ENCODE data around the gene GALNT4.
A peak's percentile ranks its signal among the peaks of the same experiment; 100 is the strongest.

GRCh38 chr12:89528434-89528833 lies 3.8 kb upstream of the GALNT4 start:
- no peak for TF ChIP-seq POLR2AphosphoS5 (IDR thresholded peaks at IDR 0.05; ENCODE audit: low read depth, low read length)
- TF ChIP-seq POLR2A (IDR thresholded peaks at IDR 0.05; ENCODE audit: low read depth, low read length), result no peak
- no peak for TF ChIP-seq PAX5 (IDR thresholded peaks at IDR 0.05; ENCODE audit: insufficient read depth, low read length, severe bottlenecking)
- TF ChIP-seq TAF1 (IDR thresholded peaks at IDR 0.05; ENCODE audit: low read depth, low read length), result no peak
- TF ChIP-seq SPI1 (IDR thresholded peaks at IDR 0.05; ENCODE audit: low read depth, low read length), result 0 out of 2 replicates have a peak, but pooled peaks have one; percentile 3
- no peak for TF ChIP-seq POU2F2 (IDR thresholded peaks at IDR 0.05; ENCODE audit: low read depth, low read length)
